Kidney epithelial cell (primary cell): Measurements from ENCODE around the gene OLFML3. TPM values are rescaled to one million over a fixed set of nuclear protein-coding genes. Genes with fewer than 3 reads are reported as not detected.

Experiments
- DNase-seq: peaks from one replicate; pipeline ENCODE4 v3.0.0-alpha.2; 2010; ENCODE audit warnings: low read depth
- H3K27me3 ChIP-seq: 2 replicates; pipeline ENCODE4 v1.6.0; 2011; ENCODE audit warnings: low read length; ENCODE audit not compliant: control insufficient read depth, insufficient read depth
- H3K36me3 ChIP-seq: 2 replicates; pipeline ENCODE4 v1.5.1; 2011; ENCODE audit warnings: low read length; ENCODE audit not compliant: control insufficient read depth, insufficient read depth
- H3K4me3 ChIP-seq: 2 replicates; pipeline ENCODE4 v1.5.1; 2011; ENCODE audit warnings: low read depth, mild to moderate bottlenecking, control low read depth, low read length
- CTCF ChIP-seq: IDR thresholded peaks from 2 replicates; pipeline ENCODE4 v1.5.1; 2011; ENCODE audit warnings: mild to moderate bottlenecking, moderate library complexity, low read length, control low read depth, inconsistent platforms; ENCODE audit not compliant: insufficient read depth, poor library complexity, severe bottlenecking
- total RNA-seq: library from RNA; depleted of rRNA; stranded (reverse); fragments of >200 nt; gene quantifications from 2 replicates; pipeline ENCODE4 v1.2.3, GENCODE V29; 2015

Gene OLFML3
- total RNA-seq, 1 donor from 2014 or later: 0.17 TPM

- Histone ChIP-seq H3K27me3 (no peaks in the 10 kb centered on the region), H3K4me3 (no peak overlapping the region), H3K36me3 (peaks cover 2% of the 10 kb centered on the region)
- no peak for DNase-seq
- TF ChIP-seq CTCF: no peak
Measured at GRCh38 chr1:113975211-113975895, 3.9 kb upstream of the OLFML3 start.

GRCh38 chr1:113976609-113977278, 2.5 kb upstream of the OLFML3 start:
- peaks cover 1% of the 10 kb centered on the region for H3K36me3 ChIP-seq
- H3K27me3 ChIP-seq: no peaks in the 10 kb centered on the region
- peak; percentile 51 for DNase-seq
- peak; percentile 52 for TF ChIP-seq CTCF
- no peak overlapping the region for H3K4me3 ChIP-seq

- no peak for DNase-seq
- no peak overlapping the region for H3K4me3 ChIP-seq
- TF ChIP-seq CTCF: no peak
- H3K27me3 ChIP-seq: no peaks in the 10 kb centered on the region
- no peaks in the 10 kb centered on the region for H3K36me3 ChIP-seq
Measured at GRCh38 chr1:113977906-113978305, 1.4 kb upstream of the OLFML3 start.

- Histone ChIP-seq H3K27me3 (no peaks in the 10 kb centered on the region), H3K36me3 (no peaks in the 10 kb centered on the region), H3K4me3 (no peak overlapping the region)
- DNase-seq: no peak
- TF ChIP-seq CTCF: no peak
Measured at GRCh38 chr1:113980110-113980509, 836 bp downstream of the OLFML3 start.

GRCh38 chr1:113981962-113982931, 3.0 kb downstream of the OLFML3 start:
- no peak overlapping the region for H3K4me3 ChIP-seq
- DNase-seq: peak; percentile 54
- TF ChIP-seq CTCF: no peak

More at GRCh38 chr1:113981962-113982931, 3.0 kb downstream of the OLFML3 start:
- H3K36me3 ChIP-seq: no peaks in the 10 kb centered on the region
- no peaks in the 10 kb centered on the region for H3K27me3 ChIP-seq
